ENCODE measurements around the gene CEACAM4. TPM values are rescaled to one million over a fixed set of nuclear protein-coding genes. Genes with fewer than 3 reads are reported as not detected.
"Not testable (repeated sequence)": the region's sequence is repeated elsewhere in the genome, so short reads cannot be mapped to it uniquely, and the experiment has no call there.

CEACAM4 gene
- total RNA-seq, result 3.9 TPM

DNA sequence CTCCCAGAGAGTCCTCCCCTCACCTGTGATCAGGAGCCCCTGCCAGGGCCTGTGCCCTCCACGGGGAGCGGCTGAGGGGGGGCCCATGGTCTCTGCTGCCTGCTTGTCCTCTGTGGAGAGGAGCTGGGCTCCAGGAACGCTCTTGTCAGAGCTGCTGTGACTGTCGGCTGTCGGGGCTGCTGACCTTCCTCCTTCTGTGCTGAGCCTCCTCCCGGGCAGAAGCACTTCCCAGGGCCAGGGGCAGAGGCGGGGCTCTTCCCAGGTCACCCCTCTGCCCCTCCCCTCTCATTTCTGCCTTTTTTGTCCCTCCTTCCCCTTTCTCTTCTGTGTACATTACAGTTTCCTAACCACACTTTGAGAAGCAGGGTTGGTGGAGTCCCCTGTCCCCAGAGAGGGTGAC, at the start of gene CEACAM4:
TSS of gene CEACAM4 (minus strand) at position 198 of the 400 bp plus-strand sequence. CDS start at position 87, 111 bp downstream.
- H3K4me1 ChIP-seq (ENCODE audit: insufficient read depth, low read length), result peaks cover 57% of the 10 kb centered on the region
- H3K9me3 ChIP-seq (ENCODE audit: low read depth, low read length), result peaks cover 17% of the 10 kb centered on the region
- H3K4me3 ChIP-seq (ENCODE audit: low read length), result peak within 1 kb of the TSS; percentile 43
- H3K27me3 ChIP-seq (ENCODE audit: insufficient read depth, low read length), result peaks cover 2% of the 10 kb centered on the region

DNA sequence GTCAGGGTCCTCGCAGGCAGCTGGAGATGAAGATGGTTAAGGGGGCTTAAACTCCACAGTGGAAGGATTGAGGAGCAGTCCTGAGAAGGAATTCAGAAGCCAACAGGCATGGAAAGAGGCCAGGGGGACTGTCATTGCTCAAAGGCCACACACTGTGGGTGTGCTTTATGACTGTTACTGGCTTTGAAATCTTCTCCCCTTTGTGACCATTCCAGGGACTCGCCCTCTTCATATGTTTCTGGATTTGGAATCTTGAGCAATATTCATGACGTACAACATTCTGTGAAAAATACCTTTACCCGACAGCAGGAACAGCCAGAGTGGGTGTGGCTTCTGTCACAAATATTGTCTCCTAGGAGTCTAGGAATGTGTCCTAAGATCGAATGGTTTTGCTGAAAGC, 44.6 kb upstream of the CEACAM4 start:
- no peaks in the 10 kb centered on the region for H3K4me1 ChIP-seq (ENCODE audit: insufficient read depth, low read length)
- H3K27me3 ChIP-seq (ENCODE audit: insufficient read depth, low read length), result peaks cover 55% of the 10 kb centered on the region
- H3K9me3 ChIP-seq (ENCODE audit: low read depth, low read length), result no peaks in the 10 kb centered on the region
- H3K4me3 ChIP-seq (ENCODE audit: low read length), result no peak overlapping the region

DNA sequence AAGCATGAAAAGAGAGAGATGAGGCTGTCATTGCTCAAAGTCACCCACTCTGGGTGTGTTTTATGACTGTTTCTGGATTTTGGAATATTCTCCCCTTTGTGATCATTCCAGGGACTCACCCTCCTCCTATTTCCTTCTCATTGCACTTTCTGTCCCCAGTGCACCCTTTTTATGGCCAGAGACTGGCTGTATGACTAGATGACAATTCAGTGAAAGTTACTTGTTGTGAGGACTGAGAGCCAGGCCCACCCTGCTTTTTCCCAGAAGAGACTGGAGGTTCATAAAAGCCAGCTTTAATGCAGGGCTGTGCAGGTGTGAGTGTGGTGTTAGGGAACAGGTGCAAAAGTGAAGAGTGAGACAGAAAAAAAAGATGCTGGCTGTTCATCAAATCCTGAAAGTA, 43.9 kb upstream of the CEACAM4 start:
- Histone ChIP-seq H3K4me3 (ENCODE audit: low read length) (no peak overlapping the region), H3K4me1 (ENCODE audit: insufficient read depth, low read length) (no peaks in the 10 kb centered on the region), H3K9me3 (ENCODE audit: low read depth, low read length) (peaks cover 7% of the 10 kb centered on the region), H3K27me3 (ENCODE audit: insufficient read depth, low read length) (peaks cover 48% of the 10 kb centered on the region)

DNA sequence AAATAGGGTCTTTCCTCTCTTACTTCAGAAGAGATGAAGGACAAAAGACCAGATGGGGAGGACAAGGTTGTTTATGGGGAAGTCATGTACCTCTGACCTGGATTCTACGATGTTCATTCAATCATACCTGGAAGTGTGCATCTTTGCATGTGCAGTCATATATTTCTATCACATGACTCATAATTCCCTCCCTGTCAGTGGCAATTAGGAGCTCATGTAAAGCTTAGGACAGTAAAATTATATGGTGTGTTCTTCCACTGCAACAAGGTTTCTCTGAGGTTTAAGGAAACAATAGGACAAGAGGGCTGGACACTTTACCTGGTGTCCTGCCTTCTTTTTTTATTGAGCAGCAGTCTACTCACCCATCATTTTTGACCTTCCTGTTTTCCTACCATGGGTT, 41.4 kb upstream of the CEACAM4 start:
- H3K4me3 ChIP-seq (ENCODE audit: low read length), result no peak overlapping the region
- H3K4me1 ChIP-seq (ENCODE audit: insufficient read depth, low read length), result no peaks in the 10 kb centered on the region
- peaks cover 12% of the 10 kb centered on the region for H3K9me3 ChIP-seq (ENCODE audit: low read depth, low read length)
- peaks cover 31% of the 10 kb centered on the region for H3K27me3 ChIP-seq (ENCODE audit: insufficient read depth, low read length)

DNA sequence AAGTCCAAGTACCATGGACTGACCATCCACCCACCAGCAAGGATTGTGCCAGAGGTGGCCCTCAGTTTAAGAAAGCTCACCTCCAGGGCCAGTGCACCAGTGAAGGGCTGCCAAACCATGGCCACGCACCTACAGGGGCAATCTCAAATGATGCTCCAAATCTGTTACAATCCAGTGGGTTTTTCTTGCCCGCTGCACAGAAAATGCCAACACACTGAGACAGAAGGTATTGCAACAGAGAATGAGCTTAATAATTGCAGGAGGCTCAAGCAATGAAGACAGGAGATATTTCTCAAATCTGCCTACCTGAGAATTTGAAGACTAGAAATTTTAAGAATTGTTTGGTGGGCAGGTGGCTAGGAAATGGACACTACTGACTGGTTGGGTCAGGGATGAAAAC, 39.2 kb upstream of the CEACAM4 start:
- no peak overlapping the region for H3K4me3 ChIP-seq (ENCODE audit: low read length)
- H3K27me3 ChIP-seq (ENCODE audit: insufficient read depth, low read length), result peaks cover 18% of the 10 kb centered on the region
- no peaks in the 10 kb centered on the region for H3K4me1 ChIP-seq (ENCODE audit: insufficient read depth, low read length)
- H3K9me3 ChIP-seq (ENCODE audit: low read depth, low read length), result peaks cover 12% of the 10 kb centered on the region

DNA sequence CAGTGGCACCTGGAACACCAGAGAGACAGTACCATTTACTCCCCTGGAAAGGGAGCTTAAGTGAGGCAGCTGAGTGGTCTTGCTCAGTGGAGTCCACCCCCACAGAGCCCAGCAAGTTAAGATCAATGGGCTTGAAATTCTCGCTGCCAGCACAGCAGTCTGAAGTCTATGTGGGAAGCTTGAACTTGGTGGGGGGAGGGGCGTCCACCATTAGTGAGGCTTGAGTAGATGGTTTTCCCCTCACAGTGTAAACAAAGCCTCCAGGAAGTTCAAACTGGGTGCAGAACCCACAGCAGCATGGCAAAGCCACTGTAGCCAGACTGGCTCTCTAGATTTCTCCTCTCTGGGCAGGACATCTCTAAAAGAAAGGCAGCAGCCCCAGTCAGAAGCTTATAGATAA, 30.3 kb upstream of the CEACAM4 start:
- H3K9me3 ChIP-seq (ENCODE audit: low read depth, low read length), result no peaks in the 10 kb centered on the region
- H3K4me3 ChIP-seq (ENCODE audit: low read length), result no peak overlapping the region

GRCh38 chr19:41656756-41657155, 29.9 kb upstream of the CEACAM4 start:
- H3K27me3 ChIP-seq (ENCODE audit: insufficient read depth, low read length), result peaks cover 42% of the 10 kb centered on the region
- H3K4me3 ChIP-seq (ENCODE audit: low read length); H3K9me3 ChIP-seq (ENCODE audit: low read depth, low read length); H3K4me1 ChIP-seq (ENCODE audit: insufficient read depth, low read length): not testable (repeated sequence)

More for the DNA sequence above, 30.3 kb upstream of the CEACAM4 start:
- H3K4me1 ChIP-seq (ENCODE audit: insufficient read depth, low read length), result peaks cover 7% of the 10 kb centered on the region
- peaks cover 42% of the 10 kb centered on the region for H3K27me3 ChIP-seq (ENCODE audit: insufficient read depth, low read length)

GRCh38 chr19:41652250-41652649, 25.4 kb upstream of the CEACAM4 start:
- H3K27me3 ChIP-seq (ENCODE audit: insufficient read depth, low read length), result peaks cover 42% of the 10 kb centered on the region
- no peaks in the 10 kb centered on the region for H3K9me3 ChIP-seq (ENCODE audit: low read depth, low read length)
- peaks cover 7% of the 10 kb centered on the region for H3K4me1 ChIP-seq (ENCODE audit: insufficient read depth, low read length)
- H3K4me3 ChIP-seq (ENCODE audit: low read length), result no peak overlapping the region

DNA sequence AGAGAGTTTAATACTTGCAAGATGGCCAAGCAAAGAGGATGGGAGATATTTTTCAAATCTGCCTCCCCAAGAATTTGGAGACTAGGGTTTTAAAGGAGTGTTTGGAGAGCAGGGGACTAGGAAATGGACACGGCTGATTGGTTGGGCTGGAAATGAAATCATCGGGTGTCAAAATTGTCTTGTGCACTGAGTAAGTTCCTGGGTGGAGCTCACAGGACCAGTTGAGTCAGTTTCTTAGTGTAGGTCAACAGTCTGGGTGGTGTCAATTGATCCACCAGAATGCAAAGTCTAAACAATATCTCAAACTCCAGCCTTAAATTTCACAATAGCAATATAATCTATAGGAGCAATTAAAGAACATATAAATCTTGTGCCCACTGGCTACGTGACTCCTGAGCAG, 23.0 kb upstream of the CEACAM4 start:
- H3K4me3 ChIP-seq (ENCODE audit: low read length), result no peak overlapping the region
- peaks cover 36% of the 10 kb centered on the region for H3K27me3 ChIP-seq (ENCODE audit: insufficient read depth, low read length)
- no peaks in the 10 kb centered on the region for H3K4me1 ChIP-seq (ENCODE audit: insufficient read depth, low read length)
- H3K9me3 ChIP-seq (ENCODE audit: low read depth, low read length), result no peaks in the 10 kb centered on the region

DNA sequence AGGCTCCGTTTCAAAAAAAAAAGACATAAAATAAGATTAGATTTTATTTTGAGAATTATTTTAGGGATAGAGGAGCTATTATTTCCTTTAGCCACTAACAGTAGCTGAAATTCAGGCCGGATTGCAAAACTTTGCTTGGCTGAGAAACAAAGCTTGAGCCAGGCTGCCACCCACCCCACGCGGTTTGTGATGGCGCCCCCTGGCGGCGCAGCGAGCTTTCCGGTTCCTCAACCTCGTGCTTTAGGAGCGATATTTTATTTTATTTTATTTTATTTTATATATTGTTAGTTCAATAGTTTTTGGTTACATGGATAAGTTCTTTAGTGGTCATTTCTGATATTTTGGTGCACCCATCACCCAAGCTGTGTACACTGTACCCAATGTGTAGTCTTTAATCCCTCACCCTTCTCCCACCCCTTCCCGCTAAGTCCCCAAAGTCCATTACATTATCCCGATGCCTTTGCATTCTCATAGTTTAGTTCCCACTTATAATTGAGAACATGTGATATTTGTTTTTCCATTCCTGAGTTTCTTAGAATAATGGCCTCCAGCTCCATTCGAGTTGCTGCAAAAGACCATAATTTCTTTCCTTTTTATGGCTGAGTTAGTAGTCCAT, 19.8 kb upstream of the CEACAM4 start:
- peaks cover 3% of the 10 kb centered on the region for H3K4me1 ChIP-seq (ENCODE audit: insufficient read depth, low read length)
- H3K4me3 ChIP-seq (ENCODE audit: low read length), result no peak overlapping the region
- peaks cover 9% of the 10 kb centered on the region for H3K27me3 ChIP-seq (ENCODE audit: insufficient read depth, low read length)
- H3K9me3 ChIP-seq (ENCODE audit: low read depth, low read length), result no peaks in the 10 kb centered on the region

- H3K4me1 ChIP-seq (ENCODE audit: insufficient read depth, low read length), result peaks cover 41% of the 10 kb centered on the region
- no peaks in the 10 kb centered on the region for H3K27me3 ChIP-seq (ENCODE audit: insufficient read depth, low read length)
- no peak overlapping the region for H3K4me3 ChIP-seq (ENCODE audit: low read length)
Measured at GRCh38 chr19:41641879-41642485, 15.1 kb upstream of the CEACAM4 start.

DNA sequence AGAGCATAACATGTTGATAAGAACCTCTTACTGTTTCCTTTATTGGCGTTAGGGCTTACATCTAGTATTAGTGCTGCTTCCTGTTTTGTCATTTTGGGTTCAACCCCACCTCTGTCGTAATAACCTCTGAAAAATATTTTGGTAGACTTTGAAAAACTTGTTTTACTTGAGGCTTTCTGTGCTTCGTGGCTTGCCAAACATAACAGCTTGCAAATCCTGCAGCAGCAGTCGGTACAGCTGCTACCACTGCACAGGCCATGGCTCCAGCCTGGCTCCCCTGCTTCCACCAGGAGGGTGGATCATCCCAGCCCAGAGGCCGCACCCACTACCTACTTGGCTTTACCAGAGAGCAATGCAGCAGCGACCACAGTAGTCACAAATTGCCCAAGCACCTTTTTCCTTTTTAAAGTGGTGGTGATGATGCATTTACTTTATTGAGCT, 11.8 kb upstream of the CEACAM4 start:
- H3K27me3 ChIP-seq (ENCODE audit: insufficient read depth, low read length), result no peaks in the 10 kb centered on the region
- no peaks in the 10 kb centered on the region for H3K9me3 ChIP-seq (ENCODE audit: low read depth, low read length)
- peaks cover 43% of the 10 kb centered on the region for H3K4me1 ChIP-seq (ENCODE audit: insufficient read depth, low read length)
- no peak overlapping the region for H3K4me3 ChIP-seq (ENCODE audit: low read length)

More at GRCh38 chr19:41641879-41642485, 15.1 kb upstream of the CEACAM4 start:
- no peaks in the 10 kb centered on the region for H3K9me3 ChIP-seq (ENCODE audit: low read depth, low read length)

DNA sequence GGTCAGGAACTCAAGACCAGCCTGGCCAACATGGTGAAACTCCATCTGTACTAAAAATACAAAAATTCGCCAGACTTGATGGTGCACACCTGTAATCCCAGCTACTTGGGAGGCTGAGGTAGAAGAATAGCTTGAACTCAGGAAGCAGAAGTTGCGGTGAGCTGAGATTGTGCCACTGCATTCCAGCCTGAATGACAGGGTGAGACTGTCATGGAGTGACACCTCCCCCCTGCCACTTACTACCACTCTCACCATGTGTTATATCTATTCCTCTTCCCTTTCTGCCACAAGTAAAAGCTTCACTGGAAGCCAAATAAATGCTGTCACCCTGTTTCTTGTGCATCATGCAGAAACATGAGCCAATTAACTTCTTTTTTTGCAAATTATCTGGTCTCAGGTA, 10.6 kb upstream of the CEACAM4 start:
- Histone ChIP-seq H3K9me3 (ENCODE audit: low read depth, low read length) (no peaks in the 10 kb centered on the region), H3K4me1 (ENCODE audit: insufficient read depth, low read length) (peaks cover 43% of the 10 kb centered on the region), H3K4me3 (ENCODE audit: low read length) (no peak overlapping the region), H3K27me3 (ENCODE audit: insufficient read depth, low read length) (no peaks in the 10 kb centered on the region)

DNA sequence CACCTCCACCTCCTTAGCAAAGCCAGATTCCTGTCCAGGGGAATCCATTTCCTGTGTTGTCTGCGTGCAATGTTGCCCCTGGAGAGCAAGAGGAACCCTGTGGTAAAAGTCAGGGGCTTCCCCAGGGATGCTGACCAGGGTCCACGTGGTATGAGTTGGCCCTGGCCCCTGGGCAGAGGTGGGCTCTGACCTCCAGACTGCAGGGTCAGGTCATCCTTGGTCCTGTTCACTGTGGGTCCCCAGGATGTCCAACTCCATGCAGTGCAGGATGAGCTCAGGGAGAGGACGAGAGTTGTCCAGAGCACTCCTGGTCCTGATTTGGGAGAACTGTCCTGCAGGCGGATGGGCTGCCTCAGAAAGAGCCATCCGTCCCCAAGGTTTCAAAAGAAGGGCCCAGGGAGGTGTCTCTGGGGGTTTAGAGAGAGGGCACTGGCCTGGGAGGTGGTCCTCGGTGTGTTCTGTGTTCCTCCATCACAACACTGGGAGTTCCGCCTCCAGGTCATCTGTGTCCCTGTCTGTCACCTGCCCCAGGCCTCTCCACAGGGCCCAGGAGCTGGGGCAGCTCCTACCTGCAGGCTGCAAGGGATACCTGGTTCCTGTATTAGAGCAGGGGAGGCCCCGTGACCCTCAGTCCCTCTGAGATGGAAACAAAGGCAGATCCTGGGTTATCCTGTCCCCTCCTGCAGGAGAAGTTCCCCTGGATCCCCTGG, 1.2 kb upstream of the CEACAM4 start:
- Histone ChIP-seq H3K27me3 (ENCODE audit: insufficient read depth, low read length) (peaks cover 2% of the 10 kb centered on the region), H3K4me1 (ENCODE audit: insufficient read depth, low read length) (peaks cover 45% of the 10 kb centered on the region), H3K4me3 (ENCODE audit: low read length) (no peak overlapping the region), H3K9me3 (ENCODE audit: low read depth, low read length) (peaks cover 17% of the 10 kb centered on the region)

GRCh38 chr19:41626278-41626677, 596 bp downstream of the CEACAM4 start:
- Histone ChIP-seq H3K4me1 (ENCODE audit: insufficient read depth, low read length) (peaks cover 63% of the 10 kb centered on the region), H3K4me3 (ENCODE audit: low read length) (peak overlapping the region; percentile 43), H3K27me3 (ENCODE audit: insufficient read depth, low read length) (peaks cover under 1% of the 10 kb centered on the region)

More at GRCh38 chr19:41626278-41626677, 596 bp downstream of the CEACAM4 start:
- peaks cover 13% of the 10 kb centered on the region for H3K9me3 ChIP-seq (ENCODE audit: low read depth, low read length)

Measured in mononuclear cell (primary cell).